Measurements from ENCODE around the gene SLC7A7. TPM values are rescaled to one million over a fixed set of nuclear protein-coding genes. Genes with fewer than 3 reads are reported as not detected.
"Not testable (repeated sequence)": the region's sequence is repeated elsewhere in the genome, so short reads cannot be mapped to it uniquely, and the experiment has no call there.

SLC7A7 gene
- total and polyA plus RNA-seq, 8 donors: 3.1 to 29.4 (median 8.1) TPM; not detected in 2

GRCh38 chr14:22726012-22726411, 89.2 kb downstream of the SLC7A7 start:
- no peaks in the 10 kb centered on the region for H3K4me1 ChIP-seq
- 65 to 100% (median 79%) methylated on average over 1 of the region's 1 CpG for WGBS, 5 donors
- no peak for DNase-seq
- no peaks in the 10 kb centered on the region for H3K27me3 ChIP-seq
- no peak overlapping the region for H3K4me3 ChIP-seq
- intact Hi-C loops (cut with DNase I; ENCODE audit: low total_unique reads): no loop called here
- TF ChIP-seq POLR2AphosphoS5 (IDR thresholded peaks at IDR 0.05): no peak
- TF ChIP-seq POLR2A (IDR thresholded peaks at IDR 0.05): no peak
- no peak for TF ChIP-seq EP300 (IDR thresholded peaks at IDR 0.05)
- no peak overlapping the region for H3K27ac ChIP-seq
- no peaks in the 10 kb centered on the region for H3K36me3 ChIP-seq
- peaks cover 0 to 8% (median 2%) of the 10 kb centered on the region in 4 donors for H3K9me3 ChIP-seq

- intact Hi-C loops (cut with DNase I; ENCODE audit: low total_unique reads); H3K9me3 ChIP-seq; DNase-seq; H3K27me3 ChIP-seq; H3K4me3 ChIP-seq; H3K27ac ChIP-seq; H3K36me3 ChIP-seq; H3K4me1 ChIP-seq: not testable (repeated sequence)
- WGBS, 5 donors: 48 to 65% (median 56%) methylated on average over 3 of the region's 3 CpGs
Observed at GRCh38 chr14:22725374-22725773, 89.9 kb downstream of the SLC7A7 start.

GRCh38 chr14:22724847-22725246, 90.4 kb downstream of the SLC7A7 start:
- H3K9me3 ChIP-seq; H3K36me3 ChIP-seq; H3K4me1 ChIP-seq; H3K27ac ChIP-seq; DNase-seq; H3K4me3 ChIP-seq; H3K27me3 ChIP-seq; intact Hi-C loops (cut with DNase I; ENCODE audit: low total_unique reads): not testable (repeated sequence)
- 75 to 82% (median 78%) methylated on average over 8 of the region's 8 CpGs for WGBS, 5 donors

- H3K36me3 ChIP-seq: no peaks in the 10 kb centered on the region
- no peak overlapping the region for H3K27ac ChIP-seq
- WGBS, 5 donors: 70 to 95% (median 92%) methylated on average over 1 of the region's 1 CpG
- H3K9me3 ChIP-seq: peaks cover 0 to 8% (median 2%) of the 10 kb centered on the region in 4 donors
- no peak for DNase-seq
- no peaks in the 10 kb centered on the region for H3K27me3 ChIP-seq
- no peaks in the 10 kb centered on the region for H3K4me1 ChIP-seq
- H3K4me3 ChIP-seq: no peak overlapping the region
- TF ChIP-seq POLR2A (IDR thresholded peaks at IDR 0.05): no peak
- no peak for TF ChIP-seq EP300 (IDR thresholded peaks at IDR 0.05)
- TF ChIP-seq CTCF (IDR thresholded peaks at IDR 0.05): no peak
- no peak for TF ChIP-seq POLR2AphosphoS5 (IDR thresholded peaks at IDR 0.05)
- intact Hi-C loops (cut with DNase I; ENCODE audit: low total_unique reads): no loop called here
Observed at GRCh38 chr14:22723815-22724214, 91.4 kb downstream of the SLC7A7 start.

Small RNA genes lying within 50 kb of the gene (small RNA-seq; reads per million reads assigned to genes)
- gene RF00019 (0 reads per million in 4 donors), gene RF00588 (0 reads per million in 4 donors)

Other genes starting within 250 kb of the SLC7A7 start
- gene DAD1, start 226.2 kb downstream of the SLC7A7 start, total RNA-seq: 100 to 1,000 TPM in 2 of 5 donors, 10 to 100 TPM in 2, not detected in 1; 36.8 to 191 (median 80.8) TPM
- gene DAD1, start 226.2 kb downstream of the SLC7A7 start, polyA plus RNA-seq: 100 to 1,000 TPM; 172 to 236 (median 202) TPM
- gene ABHD4, start 217.1 kb downstream of the SLC7A7 start, total RNA-seq: 100 to 1,000 TPM in 1 of 5 donors, 10 to 100 TPM in 4; 12.2 to 130 (median 27.7) TPM
- gene ABHD4, start 217.1 kb downstream of the SLC7A7 start, polyA plus RNA-seq: 10 to 100 TPM; 14.8 to 24.3 (median 17.0) TPM
- gene OR6J1, start 171.1 kb downstream of the SLC7A7 start, total RNA-seq: not detected
- gene OR6J1, start 171.1 kb downstream of the SLC7A7 start, polyA plus RNA-seq: not detected
- gene OXA1L, start 48.7 kb downstream of the SLC7A7 start, total RNA-seq: 100 to 1,000 TPM in 1 of 5 donors, 10 to 100 TPM in 4; 46.7 to 119 (median 58.6) TPM
- gene OXA1L, start 48.7 kb downstream of the SLC7A7 start, polyA plus RNA-seq: 100 to 1,000 TPM in 1 of 3 donors, 10 to 100 TPM in 2; 81.9 to 116 (median 97.9) TPM
- 100 to 1,000 TPM in 2 of 5 donors, 10 to 100 TPM in 2, not detected in 1; 25.2 to 194 (median 110) TPM for gene MRPL52, start 14.5 kb upstream of the SLC7A7 start, total RNA-seq
- gene MRPL52, start 14.5 kb upstream of the SLC7A7 start, polyA plus RNA-seq: 100 to 1,000 TPM; 134 to 181 (median 156) TPM
- gene MMP14, start 21.1 kb upstream of the SLC7A7 start, total RNA-seq: 100 to 1,000 TPM in 1 of 5 donors, 10 to 100 TPM in 4; 20.5 to 104 (median 46.7) TPM
- gene MMP14, start 21.1 kb upstream of the SLC7A7 start, polyA plus RNA-seq: 10 to 100 TPM; 14.7 to 59.1 (median 29.6) TPM
- gene LRP10, start 56.3 kb upstream of the SLC7A7 start, total RNA-seq: 100 to 1,000 TPM in 3 of 5 donors, 10 to 100 TPM in 2; 37.1 to 277 (median 112) TPM
- 10 to 100 TPM; 25.1 to 47.3 (median 26.9) TPM for gene LRP10, start 56.3 kb upstream of the SLC7A7 start, polyA plus RNA-seq
- gene REM2, start 67.8 kb upstream of the SLC7A7 start, total RNA-seq: 1 to 10 TPM in 1 of 5 donors, under 1 TPM in 2, not detected in 2; 0.45 to 1.1 (median 0.87) TPM
- 1 to 10 TPM in 1 of 3 donors, under 1 TPM in 1, not detected in 1; 0.12 to 1.2 TPM for gene REM2, start 67.8 kb upstream of the SLC7A7 start, polyA plus RNA-seq
- 100 to 1,000 TPM in 2 of 5 donors, 10 to 100 TPM in 3; 12.1 to 126 (median 94.7) TPM for gene RBM23, start 103.7 kb upstream of the SLC7A7 start, total RNA-seq
- 10 to 100 TPM; 23.5 to 59.1 (median 41.2) TPM for gene RBM23, start 103.7 kb upstream of the SLC7A7 start, polyA plus RNA-seq
- gene PRMT5, start 113.9 kb upstream of the SLC7A7 start, total RNA-seq: 10 to 100 TPM; 20.9 to 48.8 (median 36.2) TPM
- gene PRMT5, start 113.9 kb upstream of the SLC7A7 start, polyA plus RNA-seq: 10 to 100 TPM; 32.1 to 39.6 (median 38.0) TPM
- 100 to 1,000 TPM in 1 of 5 donors, 10 to 100 TPM in 4; 38.5 to 121 (median 76.8) TPM for gene HAUS4, start 141.7 kb upstream of the SLC7A7 start, total RNA-seq
- gene HAUS4, start 141.7 kb upstream of the SLC7A7 start, polyA plus RNA-seq: 10 to 100 TPM; 28.1 to 38.8 (median 37.0) TPM
- 10 to 100 TPM in 3 of 5 donors, 1 to 10 TPM in 1, not detected in 1; 3.1 to 13.3 (median 10.7) TPM for gene AJUBA, start 167.1 kb upstream of the SLC7A7 start, total RNA-seq
- 1 to 10 TPM; 1.5 to 6.9 (median 6.6) TPM for gene AJUBA, start 167.1 kb upstream of the SLC7A7 start, polyA plus RNA-seq
- gene C14orf93, start 194.7 kb upstream of the SLC7A7 start, total RNA-seq: 10 to 100 TPM in 3 of 5 donors, 1 to 10 TPM in 1, not detected in 1; 5.0 to 29.1 (median 20.6) TPM
- 1 to 10 TPM; 6.8 to 8.6 (median 7.2) TPM for gene C14orf93, start 194.7 kb upstream of the SLC7A7 start, polyA plus RNA-seq
- gene PSMB5, start 219.5 kb upstream of the SLC7A7 start, total RNA-seq: 100 to 1,000 TPM in 1 of 5 donors, 10 to 100 TPM in 4; 34.4 to 139 (median 54.6) TPM
- gene PSMB5, start 219.5 kb upstream of the SLC7A7 start, polyA plus RNA-seq: 100 to 1,000 TPM in 1 of 3 donors, 10 to 100 TPM in 2; 96.4 to 147 (median 98.6) TPM
- not detected for gene PSMB11, start 226.8 kb upstream of the SLC7A7 start, total RNA-seq
- not detected for gene PSMB11, start 226.8 kb upstream of the SLC7A7 start, polyA plus RNA-seq
- 10 to 100 TPM in 1 of 5 donors, 1 to 10 TPM in 3, not detected in 1; 1.2 to 14.3 (median 4.8) TPM for gene CDH24, start 242.1 kb upstream of the SLC7A7 start, total RNA-seq
- gene CDH24, start 242.1 kb upstream of the SLC7A7 start, polyA plus RNA-seq: 1 to 10 TPM; 2.3 to 4.0 (median 3.2) TPM